Sigmoid colon (tissue), 7 donors: ENCODE measurements around the gene SOX30. TPM values are rescaled to one million over a fixed set of nuclear protein-coding genes. Genes with fewer than 3 reads are reported as not detected.
"Not testable (repeated sequence)": the region's sequence is repeated elsewhere in the genome, so short reads cannot be mapped to it uniquely, and the experiment has no call there.

ENCODE experiments used
- DNase-seq: peaks from one replicate; pipeline ENCODE4 v3.0.0-alpha.2; 2019
- H3K27ac ChIP-seq, 4 donors: fragments of 200-600 bp; sonication (generic); one replicate each; pipeline ENCODE4 v1.5.1; 2016 to 2019; ENCODE audit warnings: mild to moderate bottlenecking in 1 of 4
- H3K27me3 ChIP-seq, 3 donors: fragments of 200-600 bp; sonication (generic); one replicate each; pipeline ENCODE4 v1.5.1; 2019; ENCODE audit warnings: mild to moderate bottlenecking in 1 of 3
- H3K36me3 ChIP-seq, 4 donors: fragments of 200-600 bp; sonication (generic); one replicate each; pipeline ENCODE4 v1.5.1; 2016 to 2019
- H3K4me1 ChIP-seq, 4 donors: fragments of 200-600 bp; sonication (generic); one replicate each; pipeline ENCODE4 v1.5.1; 2017 to 2019
- H3K4me3 ChIP-seq, 4 donors: fragments of 200-600 bp; sonication (generic); one replicate each; pipeline ENCODE4 v1.5.1; 2017 to 2019; ENCODE audit warnings: mild to moderate bottlenecking in 2 of 4, moderate library complexity in 1 of 4
- H3K9me3 ChIP-seq, 4 donors: fragments of 200-600 bp in 3 of 4; sonication (generic) in 3 of 4; one replicate each; pipeline versions ENCODE4 v1.5.1 to v1.6.1; 2013 to 2019
- EP300 ChIP-seq, 4 donors: sonication (generic); formaldehyde crosslinking; IDR thresholded peaks; one replicate each; pipeline ENCODE4 v1.6.1; 2017; ENCODE audit warnings: antibody characterized with exemption in 4 of 4
- POLR2A ChIP-seq, 2 donors: fragments of 450-650 bp; IDR thresholded peaks; one replicate each; pipeline ENCODE4 v1.6.1; 2016; ENCODE audit warnings: antibody characterized with exemption in 2 of 2, mild to moderate bottlenecking in 2 of 2, moderate library complexity in 2 of 2
- POLR2AphosphoS5 ChIP-seq, 4 donors: sonication (generic); formaldehyde crosslinking; IDR thresholded peaks; one replicate each; pipeline ENCODE4 v1.6.1; 2017; ENCODE audit warnings: antibody characterized with exemption in 4 of 4
- WGBS, 2 donors: extraction: QIAGEN DNeasy Blood & Tissue Kit; methylation state at CpG; one replicate each; pipeline ENCODE4 v1.1.7; 2013; 5-methylcytosine and 5-hydroxymethylcytosine counted together
- intact Hi-C: fragments of 100-400 bp; cut with DNase I; formaldehyde crosslinking; loops from one replicate; pipeline ENCODE4 v1.15.1; 2023
- polyA plus RNA-seq, 3 donors: library from polyadenylated mRNA; stranded (reverse); fragments of 200-250 nt; gene quantifications; one replicate each; pipeline ENCODE4 v1.2.3, GENCODE V29; 2013
- total RNA-seq, 4 donors: library from RNA; depleted of rRNA; stranded (reverse); fragments of >200 nt; gene quantifications; one replicate each; pipeline ENCODE4 v1.1.0, GENCODE V29; 2016
- TF ChIP-seq, protein P1 (sequence below), 4 experiments: fragments of 450-650 bp in 3 of 4; fragments of 200-600 bp in 1 of 4; IDR thresholded peaks; one replicate each; pipeline ENCODE4 v1.5.1; 2016 to 2019; ENCODE audit warnings: antibody characterized with exemption in 4 of 4, mild to moderate bottlenecking in 3 of 4, moderate library complexity in 2 of 4
- donor health status: healthy with polysubstance abuse.
- donor health status: Bipolar disorder and iron deficiency.
- donor health status: healthy.

Gene SOX30
- total and polyA plus RNA-seq, 7 donors = 0.12 to 0.55 (median 0.33) TPM; not detected in 4

GRCh38 chr5:157687198-157687554 lies 34.9 kb upstream of the SOX30 start:
- intact Hi-C loops = no loop called here
- Histone ChIP-seq H3K36me3 (no peaks in the 10 kb centered on the region), H3K27me3 (no peaks in the 10 kb centered on the region), H3K4me3 (no peak overlapping the region), H3K27ac (no peak overlapping the region), H3K9me3 (no peaks in the 10 kb centered on the region), H3K4me1 (no peaks in the 10 kb centered on the region)
- no peak for DNase-seq
- TF ChIP-seq EP300 (IDR thresholded peaks at IDR 0.05) (no peak), POLR2A (IDR thresholded peaks at IDR 0.05) (no peak), POLR2AphosphoS5 (IDR thresholded peaks at IDR 0.05) (no peak)
- TF ChIP-seq, protein P1, sequence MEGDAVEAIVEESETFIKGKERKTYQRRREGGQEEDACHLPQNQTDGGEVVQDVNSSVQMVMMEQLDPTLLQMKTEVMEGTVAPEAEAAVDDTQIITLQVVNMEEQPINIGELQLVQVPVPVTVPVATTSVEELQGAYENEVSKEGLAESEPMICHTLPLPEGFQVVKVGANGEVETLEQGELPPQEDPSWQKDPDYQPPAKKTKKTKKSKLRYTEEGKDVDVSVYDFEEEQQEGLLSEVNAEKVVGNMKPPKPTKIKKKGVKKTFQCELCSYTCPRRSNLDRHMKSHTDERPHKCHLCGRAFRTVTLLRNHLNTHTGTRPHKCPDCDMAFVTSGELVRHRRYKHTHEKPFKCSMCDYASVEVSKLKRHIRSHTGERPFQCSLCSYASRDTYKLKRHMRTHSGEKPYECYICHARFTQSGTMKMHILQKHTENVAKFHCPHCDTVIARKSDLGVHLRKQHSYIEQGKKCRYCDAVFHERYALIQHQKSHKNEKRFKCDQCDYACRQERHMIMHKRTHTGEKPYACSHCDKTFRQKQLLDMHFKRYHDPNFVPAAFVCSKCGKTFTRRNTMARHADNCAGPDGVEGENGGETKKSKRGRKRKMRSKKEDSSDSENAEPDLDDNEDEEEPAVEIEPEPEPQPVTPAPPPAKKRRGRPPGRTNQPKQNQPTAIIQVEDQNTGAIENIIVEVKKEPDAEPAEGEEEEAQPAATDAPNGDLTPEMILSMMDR (IDR thresholded peaks at IDR 0.05) = no peak
- 89 to 92% methylated on average over 1 of the region's 1 CpG for WGBS, 2 donors

- WGBS, 2 donors = 68 to 88% methylated on average over 14 of the region's 14 CpGs
- intact Hi-C loops, H3K4me3 ChIP-seq, H3K36me3 ChIP-seq, H3K27me3 ChIP-seq, H3K27ac ChIP-seq, H3K9me3 ChIP-seq, DNase-seq, H3K4me1 ChIP-seq: not testable (repeated sequence)
Observed at GRCh38 chr5:157686276-157687197, 34.3 kb upstream of the SOX30 start.

GRCh38 chr5:157682257-157682656 lies 30.0 kb upstream of the SOX30 start:
- H3K36me3 ChIP-seq = no peaks in the 10 kb centered on the region
- no peaks in the 10 kb centered on the region for H3K27me3 ChIP-seq
- H3K4me3 ChIP-seq = no peak overlapping the region
- no peak overlapping the region for H3K27ac ChIP-seq
- no peak for DNase-seq
- H3K4me1 ChIP-seq = peaks cover 0 to 14% (median 3%) of the 10 kb centered on the region in 4 donors
- H3K9me3 ChIP-seq = no peaks in the 10 kb centered on the region
- TF ChIP-seq, protein P1 (IDR thresholded peaks at IDR 0.05) = no peak
- no peak for TF ChIP-seq POLR2A (IDR thresholded peaks at IDR 0.05)
- TF ChIP-seq EP300 (IDR thresholded peaks at IDR 0.05) = no peak
- TF ChIP-seq POLR2AphosphoS5 (IDR thresholded peaks at IDR 0.05) = no peak
- WGBS, 2 donors = 55 to 78% methylated on average over 3 of the region's 3 CpGs
- intact Hi-C loops = no loop called here

DNA sequence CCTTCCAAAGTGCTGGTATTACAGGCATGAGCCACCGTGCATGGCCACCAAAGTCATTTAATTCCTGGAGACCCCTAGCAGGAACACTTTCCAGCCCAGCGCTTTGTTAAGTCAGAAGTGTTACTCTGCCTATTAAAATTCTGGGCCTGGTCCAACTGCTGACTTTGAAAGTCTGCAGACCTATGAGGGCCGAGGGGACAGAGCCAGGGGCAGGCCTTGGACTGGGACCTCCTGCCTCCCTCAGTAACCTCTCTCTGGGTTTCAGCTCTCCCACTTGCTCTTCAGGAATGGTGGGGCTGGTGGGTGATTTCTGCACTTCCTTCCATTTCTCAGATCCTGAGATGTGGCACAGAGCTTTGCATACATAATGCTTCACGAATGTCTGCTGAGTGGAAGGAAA lies 28.8 kb upstream of the SOX30 start:
- H3K27me3 ChIP-seq = no peaks in the 10 kb centered on the region
- H3K9me3 ChIP-seq = no peaks in the 10 kb centered on the region
- intact Hi-C loops = no loop called here
- peak in 2 of 4 donors; percentile 29 to 68 for TF ChIP-seq POLR2AphosphoS5 (IDR thresholded peaks at IDR 0.05)
- TF ChIP-seq, protein P1 (IDR thresholded peaks at IDR 0.05) = no peak
- peaks cover 0 to 14% (median 3%) of the 10 kb centered on the region in 4 donors for H3K4me1 ChIP-seq
- H3K36me3 ChIP-seq = no peaks in the 10 kb centered on the region
- no peak for DNase-seq
- 78 to 91% methylated on average over 4 of the region's 4 CpGs for WGBS, 2 donors
- H3K4me3 ChIP-seq = no peak overlapping the region
- peak overlapping the region in 1 of 4 donors; percentile 32 for H3K27ac ChIP-seq

- Histone ChIP-seq H3K9me3 (no peaks in the 10 kb centered on the region), H3K27me3 (no peaks in the 10 kb centered on the region), H3K27ac (no peak overlapping the region), H3K4me1 (peaks cover 0 to 14% (median 3%) of the 10 kb centered on the region in 4 donors), H3K36me3 (no peaks in the 10 kb centered on the region), H3K4me3 (no peak overlapping the region)
- WGBS, 2 donors = 97 to 98% methylated on average over 2 of the region's 2 CpGs
- TF ChIP-seq POLR2A (IDR thresholded peaks at IDR 0.05) (no peak), POLR2AphosphoS5 (IDR thresholded peaks at IDR 0.05) (no peak), EP300 (IDR thresholded peaks at IDR 0.05) (no peak)
- TF ChIP-seq, protein P1 (IDR thresholded peaks at IDR 0.05) = no peak
- intact Hi-C loops = no loop called here
- no peak for DNase-seq
Observed at GRCh38 chr5:157680239-157680638, 28.0 kb upstream of the SOX30 start.
